Stromal cell of bone marrow (primary cell): ENCODE results near the gene FRMD3.

ENCODE experiments used
- DNase-seq: peaks from one replicate; pipeline ENCODE4 v3.0.0-alpha.2; 2012; ENCODE audit warnings: low read depth

The FRMD3 gene

DNA sequence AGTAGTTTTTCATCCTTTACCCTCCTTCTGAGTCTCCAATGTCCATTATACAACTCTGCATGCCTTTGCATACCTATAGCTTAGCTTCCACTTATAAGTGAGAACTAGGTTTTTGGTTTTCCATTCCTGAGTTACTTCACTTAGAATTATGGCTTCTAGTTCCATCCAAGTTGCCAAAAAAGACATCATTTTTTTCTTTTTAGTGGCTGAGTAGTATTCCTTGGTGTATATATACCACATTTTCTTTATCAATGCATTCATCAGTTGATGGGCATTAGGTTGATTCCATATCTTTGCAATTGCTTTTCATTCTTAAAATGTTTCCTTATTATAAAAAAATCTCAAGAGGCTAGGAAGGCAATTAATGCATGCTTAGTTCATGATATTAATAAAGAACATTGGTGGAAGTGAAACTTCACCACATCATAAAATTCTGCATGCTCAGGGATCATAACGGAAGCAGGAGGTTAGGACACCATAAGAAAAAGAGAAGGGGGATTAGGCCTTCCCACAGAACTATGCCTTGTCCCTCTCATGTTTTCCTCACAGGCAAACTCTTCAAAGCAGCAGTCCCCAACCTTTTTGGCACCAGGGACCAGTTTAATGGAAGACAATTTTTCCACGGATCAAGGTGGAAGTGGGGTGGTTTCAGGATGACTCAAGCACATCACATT is 105.2 kb downstream of the FRMD3 start:
- DNase-seq, result no peak

DNA sequence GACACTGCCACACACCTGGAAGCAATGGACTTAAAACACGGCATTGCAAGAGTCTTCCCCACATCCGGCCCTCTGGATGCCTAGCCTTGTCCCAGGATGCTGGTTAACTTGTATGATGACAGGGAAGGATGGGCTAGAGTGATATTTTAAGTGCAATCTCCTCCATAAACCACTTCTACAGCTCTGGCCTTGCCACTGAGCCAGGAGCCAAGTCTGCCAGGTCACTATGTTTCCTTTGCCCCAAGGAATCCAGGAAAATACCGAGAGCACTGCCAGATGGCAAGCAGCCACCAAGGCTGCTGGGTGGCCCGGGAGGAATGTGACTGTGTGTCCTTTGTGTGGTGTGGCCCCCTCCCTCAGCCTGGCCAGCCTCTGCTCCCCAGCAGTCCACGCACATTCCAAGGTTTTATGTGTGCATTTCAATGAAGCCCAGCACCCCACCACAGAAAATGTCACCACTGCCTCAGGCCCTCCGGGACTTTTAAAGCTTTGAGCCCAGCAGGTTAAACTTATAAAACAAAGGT is 106.0 kb downstream of the FRMD3 start:
- no peak for DNase-seq

DNA sequence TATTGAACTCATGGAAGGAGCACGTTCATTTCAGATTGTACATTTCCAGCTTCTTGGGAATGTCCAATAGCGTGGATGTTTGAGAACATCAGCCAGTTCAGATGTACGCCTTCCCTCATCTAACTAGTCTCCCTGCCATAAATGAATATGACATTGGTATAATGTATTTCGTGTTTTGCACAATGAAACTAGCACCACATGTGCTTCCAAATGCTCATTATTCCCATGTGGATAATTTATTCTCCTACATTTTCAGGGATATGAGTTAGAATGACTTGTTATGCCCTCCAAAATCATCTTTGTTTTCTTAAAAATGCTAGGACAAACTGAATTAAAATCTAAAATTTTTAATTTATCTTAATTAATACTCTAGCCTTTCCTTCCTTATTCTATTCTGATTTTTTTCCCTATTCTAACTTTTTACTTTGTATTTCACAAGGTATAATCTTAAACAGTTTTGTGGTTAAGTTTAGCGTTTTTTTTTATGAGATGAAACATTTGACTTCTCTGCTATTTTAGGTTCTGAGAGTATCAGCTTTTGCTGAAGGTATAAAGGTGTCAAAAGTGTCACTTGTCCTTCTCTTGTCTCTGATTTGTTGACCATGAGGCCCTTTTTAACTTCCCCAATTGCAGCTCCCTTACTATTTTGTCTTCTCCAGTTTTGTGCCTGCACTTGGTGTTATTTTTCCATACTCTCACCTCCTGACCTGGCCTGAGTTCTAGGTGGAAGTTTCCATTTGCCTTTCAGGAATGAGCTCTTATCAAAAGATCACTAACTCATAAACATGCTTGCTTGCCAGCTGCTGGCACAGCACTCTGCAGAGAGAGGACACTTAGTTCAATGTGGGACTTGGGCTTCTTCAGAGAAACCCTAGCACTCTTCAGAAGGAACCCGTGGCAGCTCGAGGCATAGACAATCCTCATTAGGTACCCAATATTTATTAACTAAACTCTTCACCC is 106.8 kb downstream of the FRMD3 start:
- DNase-seq, result no peak

DNA sequence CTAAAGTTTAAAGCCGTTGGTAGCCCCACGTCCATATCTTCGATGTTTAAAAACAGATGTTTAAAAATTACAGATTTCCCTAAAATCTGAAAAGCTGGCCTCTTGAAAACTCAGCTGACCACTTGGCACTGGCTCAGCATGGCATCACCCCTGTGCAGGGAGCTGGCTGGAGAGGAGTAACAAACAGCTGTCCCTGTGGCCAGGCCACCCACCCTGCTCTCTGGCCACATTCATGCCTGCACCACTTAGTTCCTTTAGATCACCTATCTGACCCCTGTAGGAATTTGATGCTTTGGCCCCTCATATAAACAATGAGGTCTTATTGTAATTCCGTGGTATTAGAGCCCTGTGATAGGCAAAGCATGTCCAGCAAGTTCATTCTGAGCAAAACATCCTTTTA is 107.5 kb downstream of the FRMD3 start:
- no peak for DNase-seq

DNA sequence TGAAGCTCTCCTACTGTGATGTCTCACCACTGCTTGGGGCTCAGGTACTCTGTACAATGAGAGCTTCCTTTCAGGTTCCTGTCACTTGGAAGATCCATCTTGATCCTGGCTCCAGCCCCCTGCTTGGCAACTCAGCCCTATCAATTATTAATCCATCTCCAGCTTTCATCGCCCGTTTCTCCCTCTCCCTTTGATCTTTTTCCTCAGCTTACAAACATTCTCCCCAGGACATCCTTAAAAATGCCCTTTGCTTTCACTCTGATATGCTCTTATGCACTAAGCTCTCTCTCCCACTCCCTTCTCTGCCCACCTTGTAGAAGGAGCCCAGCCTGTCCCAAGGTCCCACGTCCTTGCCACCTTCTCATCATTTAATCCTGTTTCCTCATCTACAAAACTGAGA is 109.0 kb downstream of the FRMD3 start:
- DNase-seq, result no peak

DNA sequence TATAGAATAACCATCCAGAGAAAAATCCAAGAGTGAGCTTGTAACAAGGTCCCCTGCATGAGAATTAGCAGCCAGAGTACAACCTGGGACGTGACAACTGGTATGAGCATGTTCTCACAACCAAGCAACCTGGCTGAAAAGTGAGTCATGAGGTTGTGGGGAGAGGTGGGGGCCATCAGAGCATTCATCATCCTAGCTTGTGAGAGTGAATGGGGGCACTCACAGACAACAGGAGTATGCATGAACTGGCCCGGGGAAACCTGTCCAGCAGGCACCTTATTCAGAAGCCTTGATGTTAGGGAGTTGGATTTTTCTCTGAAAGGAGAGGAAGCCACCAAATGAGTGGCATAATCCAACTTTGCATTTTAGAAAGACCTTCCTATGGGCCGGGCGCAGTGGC is 113.0 kb downstream of the FRMD3 start:
- no peak for DNase-seq

DNA sequence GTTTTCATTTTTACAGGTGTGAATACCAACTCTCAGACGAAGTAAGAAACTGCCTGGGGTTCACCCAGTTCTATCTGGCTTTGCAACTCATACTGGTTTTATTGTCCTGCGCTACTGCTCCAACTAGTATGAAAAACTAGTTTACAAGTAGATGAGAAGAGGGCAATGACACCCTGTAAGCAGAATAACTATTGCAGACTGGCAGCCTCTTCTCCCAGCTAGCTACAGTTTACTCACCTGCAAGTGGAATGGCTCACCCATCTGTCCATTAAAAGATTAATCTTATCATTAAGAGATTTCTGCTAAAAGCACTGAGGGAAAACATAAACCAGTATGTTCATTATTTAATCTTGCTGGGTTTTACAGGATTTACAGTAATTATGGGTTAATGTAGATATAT is 113.4 kb downstream of the FRMD3 start:
- no peak for DNase-seq

DNA sequence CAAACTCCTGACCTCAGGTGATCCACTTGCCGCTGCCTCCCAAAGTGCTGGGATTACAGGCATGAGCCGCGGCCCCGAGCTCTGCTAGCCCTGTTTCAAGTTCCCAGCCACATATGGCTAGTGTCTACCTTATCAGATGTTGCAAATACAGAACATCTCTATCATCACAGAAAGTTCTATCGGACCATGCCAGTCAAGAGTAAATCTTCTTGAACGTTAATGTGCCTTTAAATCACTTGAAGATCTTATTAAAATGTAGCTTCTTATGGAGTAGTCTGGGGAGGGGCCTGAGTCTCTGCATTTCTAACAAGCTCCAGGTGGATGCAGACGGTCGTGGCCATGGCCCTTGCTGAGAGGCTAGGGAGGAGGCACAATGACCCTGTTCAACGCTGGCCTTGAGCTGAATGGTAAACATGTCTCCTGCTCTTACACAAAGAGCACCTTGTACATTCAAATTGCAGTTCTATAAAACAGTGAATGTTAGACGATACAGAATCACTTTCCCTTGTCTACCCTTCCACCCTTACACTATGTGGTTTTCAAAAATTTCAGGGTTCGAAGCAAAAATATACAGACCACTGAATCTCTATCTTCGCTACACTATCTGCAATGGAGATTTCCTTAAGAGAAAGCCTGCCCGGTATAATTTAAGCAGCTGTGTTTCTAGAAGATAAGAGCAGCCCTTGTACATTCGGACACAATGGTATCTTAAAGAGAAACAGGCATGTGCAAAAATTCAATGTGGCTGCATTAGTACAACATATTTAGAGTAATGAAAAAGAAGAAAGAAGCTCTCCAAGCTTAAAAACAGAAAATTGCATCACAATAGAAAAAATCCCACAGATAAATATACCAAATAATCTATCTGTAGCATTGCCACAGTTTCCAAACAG is 114.1 kb downstream of the FRMD3 start:
- DNase-seq, result no peak

DNA sequence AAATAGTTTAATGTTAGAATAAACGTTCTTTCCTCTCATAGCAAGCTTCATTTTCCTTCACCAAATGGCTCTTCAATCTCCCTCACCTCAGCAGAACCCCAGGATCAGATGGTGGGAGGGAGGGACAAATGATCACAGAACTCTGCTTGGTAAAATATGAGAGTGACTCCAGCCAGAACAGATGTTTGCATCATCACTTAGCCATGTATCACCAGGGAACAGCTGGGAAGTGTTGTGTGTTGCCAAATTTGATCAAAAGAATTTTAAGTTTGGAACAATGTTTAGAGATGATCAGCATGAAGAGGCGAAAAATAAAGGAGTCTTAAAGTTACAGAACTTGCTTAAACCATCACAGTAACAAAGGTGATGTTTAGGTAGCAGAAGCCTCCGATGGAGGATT is 115.7 kb downstream of the FRMD3 start:
- DNase-seq, result no peak

DNA sequence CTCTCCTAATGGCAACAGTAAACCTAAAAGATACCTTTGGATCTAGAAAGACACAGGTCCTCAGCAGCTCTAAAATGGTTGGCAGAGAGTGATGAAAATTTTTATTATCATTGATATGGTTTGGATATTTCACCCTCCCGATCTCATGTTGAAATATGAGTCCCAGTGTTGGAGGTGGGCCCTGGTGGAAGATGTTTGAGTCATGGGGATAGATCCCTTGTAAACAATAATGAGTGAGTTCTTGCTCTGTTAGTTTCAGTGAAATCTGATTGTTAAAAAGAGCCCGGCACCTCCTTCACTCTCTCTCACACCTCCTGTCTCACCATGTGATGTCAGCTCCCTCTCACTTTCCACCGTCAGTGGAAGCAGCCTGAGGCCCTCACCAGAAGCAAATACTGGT is 117.7 kb downstream of the FRMD3 start:
- DNase-seq, result no peak

DNA sequence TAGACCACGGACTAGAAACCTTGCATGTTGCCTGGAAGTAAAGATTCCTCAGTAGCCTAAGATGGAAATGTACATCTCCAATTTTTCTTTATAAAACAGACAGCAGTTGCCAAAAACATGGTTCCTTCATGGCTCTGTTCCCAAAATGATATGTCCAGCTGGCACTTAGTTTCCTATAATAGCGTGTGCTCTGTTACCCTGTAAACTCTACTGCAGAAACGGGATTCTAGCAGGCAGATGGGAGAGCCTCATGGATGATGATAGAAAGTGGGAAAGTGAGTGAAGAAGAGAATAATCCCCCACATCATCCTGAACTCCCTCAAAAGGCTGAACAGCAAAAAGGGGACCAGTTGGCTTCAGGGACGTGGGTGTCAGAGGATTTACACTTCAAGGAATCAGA is 118.2 kb downstream of the FRMD3 start:
- DNase-seq, result no peak

DNA sequence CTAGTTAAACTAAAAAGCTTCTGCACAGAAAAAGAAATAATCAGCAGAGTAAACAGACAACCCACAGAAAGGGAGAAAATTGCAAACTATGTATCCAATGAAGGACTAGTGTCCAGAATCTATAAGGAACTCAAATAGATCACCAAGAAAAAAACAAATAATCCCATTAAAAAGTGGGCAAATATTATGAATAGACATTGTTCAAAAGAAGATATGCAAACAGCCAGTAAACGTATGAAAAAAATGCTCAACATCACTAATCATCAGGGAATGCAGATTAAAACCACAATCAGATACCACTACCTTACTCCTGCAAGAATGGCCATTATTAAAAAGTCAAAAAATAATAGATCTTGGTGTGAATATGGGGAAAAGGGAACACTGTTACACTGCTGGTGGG is 119.9 kb downstream of the FRMD3 start:
- no peak for DNase-seq

DNA sequence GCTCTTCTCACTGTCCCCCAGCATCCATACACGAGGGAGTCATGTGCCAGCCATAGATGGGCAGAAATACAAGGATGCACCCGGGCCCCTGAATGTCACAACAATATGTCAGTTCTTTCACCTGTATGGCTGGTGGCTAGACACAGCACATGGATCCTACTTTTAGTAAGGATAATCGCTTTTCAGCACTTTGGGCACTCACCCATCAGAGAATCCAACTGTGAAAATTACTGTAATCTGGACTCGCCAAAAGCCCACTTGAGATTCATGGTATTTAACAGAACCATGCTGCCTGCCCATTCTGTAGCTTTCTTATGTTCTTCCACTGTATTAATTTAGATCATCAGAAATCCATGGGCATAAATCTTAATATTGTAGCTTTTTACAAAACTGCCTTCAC is 124.8 kb downstream of the FRMD3 start:
- DNase-seq, result no peak

DNA sequence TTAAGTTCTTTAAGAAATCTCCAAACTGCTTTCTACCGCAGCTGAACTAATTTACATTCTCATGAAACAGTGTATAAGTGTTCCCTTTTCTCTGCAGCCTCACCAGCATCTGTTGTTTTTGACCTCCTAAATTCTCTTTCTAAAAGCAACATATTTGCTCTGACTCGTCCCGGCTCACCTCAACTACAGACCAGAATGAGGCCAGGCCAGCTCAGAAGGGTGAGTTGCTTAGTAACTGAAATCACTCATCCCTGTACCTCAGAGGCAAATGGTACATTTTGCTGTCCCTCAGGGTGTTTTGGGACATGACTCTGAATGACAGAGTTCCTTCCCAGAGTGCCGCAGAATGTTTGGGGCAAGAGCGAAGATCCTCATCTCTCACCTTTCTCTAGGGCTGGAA is 127.5 kb downstream of the FRMD3 start:
- no peak for DNase-seq

DNA sequence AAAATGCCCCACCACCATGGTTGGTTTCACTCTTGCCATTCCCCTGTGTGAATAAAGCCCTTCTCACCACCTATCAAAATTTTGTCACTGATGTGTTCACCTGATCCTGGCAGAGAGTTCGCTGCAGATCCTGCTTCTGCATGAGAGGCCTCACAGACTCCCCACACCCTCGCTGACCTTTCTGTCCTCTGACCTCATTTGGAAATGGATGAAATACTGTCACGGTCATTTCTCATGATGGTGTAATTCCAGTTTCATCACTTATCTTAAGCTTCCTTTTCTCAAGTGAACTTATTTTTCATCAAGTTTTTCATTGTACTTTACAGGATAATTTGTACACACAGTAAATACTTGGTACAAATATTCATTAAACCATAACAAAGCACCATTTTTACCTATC is 131.3 kb downstream of the FRMD3 start:
- no peak for DNase-seq

DNA sequence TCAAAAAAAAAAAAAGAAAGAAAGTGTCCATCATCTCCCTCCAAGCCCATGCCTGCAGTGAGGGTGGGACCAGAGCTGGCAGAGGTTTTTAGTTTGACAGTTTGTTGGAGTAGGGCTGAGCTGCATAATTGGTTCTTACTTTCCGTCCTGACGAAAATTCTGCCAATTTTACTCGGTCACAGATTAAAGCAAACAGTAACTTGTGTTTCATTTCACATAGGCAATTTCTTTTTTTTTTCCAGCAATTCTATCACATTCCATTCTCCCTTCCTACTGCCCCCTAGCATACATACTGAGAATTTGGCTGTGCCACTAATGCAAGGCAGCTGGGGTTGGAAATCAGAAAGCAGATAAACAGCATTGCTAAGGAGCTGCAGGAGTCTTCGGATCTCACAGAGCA is 132.4 kb downstream of the FRMD3 start:
- DNase-seq, result no peak

DNA sequence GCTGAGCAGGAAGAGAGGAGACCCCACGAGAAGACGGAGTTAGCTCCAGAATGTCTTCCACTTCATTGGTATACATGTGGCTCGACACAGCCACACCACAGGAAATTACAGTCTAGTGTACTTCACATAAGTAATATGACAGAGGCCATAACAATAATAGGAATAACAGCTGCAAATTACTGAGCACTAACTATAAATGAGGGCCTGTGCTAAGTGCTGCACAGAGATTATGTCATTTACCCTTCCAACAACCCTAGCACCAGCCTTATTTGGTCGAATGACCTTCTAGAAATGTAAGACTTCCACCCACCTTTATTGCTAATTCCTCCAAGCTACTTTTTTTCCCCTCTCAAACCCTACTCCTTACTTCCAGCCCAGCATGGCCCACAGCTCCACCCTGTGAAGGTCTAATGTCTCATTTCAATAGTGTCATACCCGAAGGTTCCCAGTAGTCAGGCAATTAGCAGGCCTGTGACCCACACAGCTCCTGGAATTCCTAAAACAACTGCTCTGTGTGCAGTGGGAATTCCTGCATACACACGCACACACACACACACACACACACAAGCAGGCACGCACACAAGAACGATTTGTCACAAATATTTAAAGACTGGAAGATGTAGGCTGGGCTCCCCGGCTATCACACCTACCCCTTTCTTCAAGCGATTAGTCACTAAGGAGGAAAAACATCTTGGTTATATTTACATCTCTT is 134.5 kb downstream of the FRMD3 start:
- DNase-seq, result no peak

DNA sequence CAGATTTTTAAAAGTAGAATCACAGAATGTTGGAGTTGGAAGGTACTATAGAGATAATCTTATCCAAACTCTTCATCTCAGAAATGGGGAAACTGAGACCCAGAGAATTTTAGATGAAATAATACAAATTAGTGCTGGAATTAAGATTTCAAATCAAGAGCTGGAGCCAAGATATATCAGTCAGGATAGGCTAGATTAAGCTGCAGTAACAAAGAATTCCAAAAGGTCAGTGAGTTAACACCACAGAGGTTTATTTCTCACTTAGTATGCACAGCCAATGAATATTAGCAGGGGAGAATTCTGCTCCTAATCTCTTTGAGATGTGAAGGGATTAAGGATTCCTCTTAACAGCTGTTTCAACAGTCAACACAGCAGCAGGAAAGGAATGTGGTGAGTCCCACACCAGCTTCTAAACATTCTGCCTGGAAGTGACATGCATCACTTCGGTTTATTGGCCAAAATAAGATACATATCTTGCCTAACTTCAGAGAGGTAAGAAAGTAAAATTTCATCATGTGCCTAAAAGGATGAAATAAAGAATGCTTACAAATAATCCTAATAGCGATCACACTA is 136.8 kb downstream of the FRMD3 start:
- no peak for DNase-seq

DNA sequence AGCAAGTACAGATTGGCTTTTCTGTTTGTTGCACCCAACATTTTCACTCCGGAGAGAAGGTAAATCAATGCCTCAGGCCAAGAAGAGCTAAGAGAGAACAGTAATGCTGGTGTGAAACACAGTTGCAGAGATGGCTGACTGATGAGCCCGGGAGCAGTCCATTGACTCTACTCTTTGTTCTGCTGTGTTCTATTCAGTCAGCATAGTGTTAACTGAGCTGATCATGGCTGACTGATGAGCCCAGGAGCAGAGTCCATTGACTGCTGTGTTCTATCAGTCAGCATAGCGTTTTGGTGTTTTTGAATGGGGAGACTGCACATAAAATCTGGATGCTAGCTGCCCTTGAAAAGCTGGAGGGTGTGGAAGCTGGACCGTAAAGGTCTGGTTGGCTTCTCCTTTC is 141.4 kb downstream of the FRMD3 start:
- DNase-seq, result no peak

DNA sequence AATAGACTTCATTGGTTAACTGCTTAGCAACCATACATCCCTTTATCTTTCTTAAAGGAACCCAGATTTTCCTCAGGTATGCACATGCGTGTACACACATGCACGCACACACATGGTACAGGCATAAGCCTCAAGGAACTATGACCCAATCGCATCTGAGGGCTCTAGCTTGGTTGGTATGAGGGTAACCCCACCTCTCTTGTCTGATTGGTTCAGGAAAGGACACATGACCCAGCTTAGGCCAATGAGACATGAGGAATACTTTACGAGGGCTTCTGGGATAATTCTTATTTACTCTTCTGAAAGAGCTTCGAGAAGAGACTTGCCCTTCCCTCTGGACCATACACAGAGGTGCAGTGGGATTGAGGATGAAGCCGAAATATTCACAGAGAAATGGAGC is 141.9 kb downstream of the FRMD3 start:
- DNase-seq, result no peak

DNA sequence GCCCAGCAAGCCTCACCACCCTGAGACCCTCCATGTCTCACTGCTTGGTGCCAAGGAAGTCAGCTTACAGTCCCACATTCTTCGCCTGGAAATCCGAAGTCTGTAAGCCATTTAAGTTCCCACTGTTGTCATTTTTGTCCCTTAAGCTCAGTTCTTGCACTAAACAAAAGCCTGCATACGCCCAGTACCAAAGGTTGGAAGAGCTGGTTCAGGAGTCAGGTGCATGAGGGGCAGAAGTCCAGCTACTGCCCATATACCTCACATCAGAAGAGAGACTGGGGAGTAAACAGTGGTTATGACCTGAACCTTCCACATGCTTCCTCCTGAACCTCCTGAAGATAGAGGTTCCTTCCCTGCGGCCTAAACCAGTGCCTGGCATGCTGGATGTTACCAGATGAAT is 146.0 kb downstream of the FRMD3 start:
- no peak for DNase-seq
